Natural killer cell (primary cell): ENCODE results near the gene LDLRAD4. TPM values are rescaled to one million over a fixed set of nuclear protein-coding genes. Genes with fewer than 3 reads are reported as not detected.

Experiments
- ATAC-seq, 3 donors: fragments of 150-1000 bp in 2 of 3; fragments of 200-7000 bp in 1 of 3; cut with Tn5 transposase; 1 replicate in 1 of 3; 2 replicates in 2 of 3; pipeline ENCODE4 v1.10.0; 2021; ENCODE audit warnings: mild to moderate bottlenecking in 2 of 3, moderate library complexity in 2 of 3
- DNase-seq, 2 donors: peaks; one replicate each; pipeline versions ENCODE4 v3.0.0 to v3.0.0-alpha.2; 2013 to 2021; ENCODE audit warnings: mixed read lengths in 1 of 2
- H3K27ac ChIP-seq: one replicate; pipeline ENCODE4 v1.5.1; 2013; ENCODE audit warnings: mild to moderate bottlenecking, low read length
- H3K27me3 ChIP-seq: one replicate; pipeline ENCODE4 v1.6.1; 2013; ENCODE audit warnings: low read length; ENCODE audit not compliant: control insufficient read depth, insufficient read depth
- H3K36me3 ChIP-seq: one replicate; pipeline ENCODE4 v1.6.1; 2013; ENCODE audit warnings: low read length; ENCODE audit not compliant: control insufficient read depth, insufficient read depth
- H3K4me1 ChIP-seq: one replicate; pipeline ENCODE4 v1.6.1; 2013; ENCODE audit warnings: low read length; ENCODE audit not compliant: control insufficient read depth, insufficient read depth
- H3K4me3 ChIP-seq: one replicate; pipeline ENCODE4 v1.5.1; 2013; ENCODE audit warnings: low read length
- H3K9me3 ChIP-seq: one replicate; pipeline ENCODE4 v1.6.1; 2013; ENCODE audit warnings: low read length; ENCODE audit not compliant: control insufficient read depth, insufficient read depth
- H3K27ac Mint-ChIP-seq, 2 donors: one replicate each; pipeline ENCODE4 v1.8.0; 2022; ENCODE audit warnings: mild to moderate bottlenecking in 2 of 2, mixed read lengths in 2 of 2, moderate library complexity in 1 of 2
- H3K27me3 Mint-ChIP-seq, 2 donors: one replicate each; pipeline ENCODE4 v1.8.0; 2022; ENCODE audit warnings: low read depth in 2 of 2, mixed read lengths in 2 of 2
- H3K36me3 Mint-ChIP-seq: one replicate; pipeline ENCODE4 v1.8.0; 2022; ENCODE audit warnings: mixed read lengths
- H3K4me1 Mint-ChIP-seq, 2 donors: one replicate each; pipeline ENCODE4 v1.8.0; 2022; ENCODE audit warnings: mixed read lengths in 2 of 2
- H3K4me3 Mint-ChIP-seq: one replicate; pipeline ENCODE4 v1.8.0; 2022; ENCODE audit warnings: mild to moderate bottlenecking, moderate library complexity, mixed read lengths
- H3K9me3 Mint-ChIP-seq, 2 donors: one replicate each; pipeline ENCODE4 v1.8.0; 2022; ENCODE audit warnings: mixed read lengths in 2 of 2
- CTCF ChIP-seq: fragments of 200-600 bp; IDR thresholded peaks from one replicate; pipeline ENCODE4 v1.8.0; 2022; ENCODE audit warnings: antibody characterized with exemption
- WGBS: methylation state at CpG from one replicate; pipeline ENCODE4 v1.1.7; 2013; ENCODE audit warnings: missing lambda C conversion rate; ENCODE audit not compliant: insufficient coverage; 5-methylcytosine and 5-hydroxymethylcytosine counted together
- intact Hi-C: fragments of 100-400 bp; cut with micrococcal nuclease; formaldehyde crosslinking; loops from one replicate; pipeline ENCODE4 v1.14.2; 2022
- total RNA-seq, 4 donors: library from RNA; stranded (reverse); fragments of 120-200 nt in 1 of 4; gene quantifications; one replicate each; pipeline versions ENCODE4 v1.2.3 to v1.2.4, GENCODE V29; 2013 to 2022

The LDLRAD4 gene
- total RNA-seq, 3 donors from 2014 or later (not counting 1 experiment from before 2014, with no cell fraction given): 24.0 to 36.3 (median 29.2) TPM

- DNase-seq (no peak), ATAC-seq (no peak)
- Mint-ChIP-seq H3K27me3 (no peaks in the 10 kb centered on the region), H3K27ac (no peak overlapping the region), H3K36me3 (no peaks in the 10 kb centered on the region), H3K4me3 (no peak overlapping the region), H3K9me3 (no peaks in the 10 kb centered on the region), H3K4me1 (no peaks in the 10 kb centered on the region)
- Histone ChIP-seq H3K36me3 (no peaks in the 10 kb centered on the region), H3K4me3 (no peak overlapping the region), H3K9me3 (no peaks in the 10 kb centered on the region), H3K4me1 (no peaks in the 10 kb centered on the region), H3K27ac (no peak overlapping the region), H3K27me3 (no peaks in the 10 kb centered on the region)
- intact Hi-C loops: no loop called here
- TF ChIP-seq CTCF: no peak
- 96% methylated on average over 31 of the region's 31 CpGs for WGBS
Observed at GRCh38 chr18:13403786-13404549, 185.4 kb downstream of the LDLRAD4 start.

- no peaks in the 10 kb centered on the region for H3K36me3 ChIP-seq
- Mint-ChIP-seq H3K36me3 (no peaks in the 10 kb centered on the region), H3K4me3 (no peak overlapping the region), H3K27ac (no peak overlapping the region), H3K9me3 (no peaks in the 10 kb centered on the region), H3K27me3 (no peaks in the 10 kb centered on the region), H3K4me1 (no peaks in the 10 kb centered on the region)
- no peak for TF ChIP-seq CTCF
- H3K9me3 ChIP-seq: no peaks in the 10 kb centered on the region
- 94% methylated on average over 17 of the region's 17 CpGs for WGBS
- intact Hi-C loops: no loop called here
- no peaks in the 10 kb centered on the region for H3K4me1 ChIP-seq
- ATAC-seq (no peak), DNase-seq (no peak)
- no peaks in the 10 kb centered on the region for H3K27me3 ChIP-seq
- H3K27ac ChIP-seq: no peak overlapping the region
- H3K4me3 ChIP-seq: no peak overlapping the region
Observed at GRCh38 chr18:13405305-13406038, 186.9 kb downstream of the LDLRAD4 start.

- Mint-ChIP-seq H3K4me1 (no peaks in the 10 kb centered on the region), H3K27me3 (no peaks in the 10 kb centered on the region), H3K36me3 (no peaks in the 10 kb centered on the region), H3K4me3 (no peak overlapping the region), H3K27ac (no peak overlapping the region), H3K9me3 (no peaks in the 10 kb centered on the region)
- intact Hi-C loops: no loop called here
- H3K9me3 ChIP-seq: no peaks in the 10 kb centered on the region
- no peaks in the 10 kb centered on the region for H3K4me1 ChIP-seq
- H3K27ac ChIP-seq: no peak overlapping the region
- H3K36me3 ChIP-seq: no peaks in the 10 kb centered on the region
- no peak for ATAC-seq
- no peak for DNase-seq
- no peaks in the 10 kb centered on the region for H3K27me3 ChIP-seq
- 94% methylated on average over 9 of the region's 9 CpGs for WGBS
- no peak overlapping the region for H3K4me3 ChIP-seq
- TF ChIP-seq CTCF: no peak
Observed at GRCh38 chr18:13406049-13406615, 187.6 kb downstream of the LDLRAD4 start.
